ENCODE measurements around the gene FGF12.

GRCh38 chr3:192279664-192280063, 447.7 kb downstream of the FGF12 start:
- TF ChIP-seq CTCF (IDR thresholded peaks at IDR 0.05) = no peak
- no peak for TF ChIP-seq ZFX (IDR thresholded peaks at IDR 0.05; ENCODE audit: borderline replicate concordance)
